IPS DF 6.9 (cell line): Measurements from ENCODE around the gene EPHB4.

Experiments used
- DNase-seq: peaks from one replicate; pipeline ENCODE4 v3.0.0-alpha.2; 2013; ENCODE audit warnings: low read depth, low spot score
- H3K27ac ChIP-seq: one replicate; pipeline ENCODE4 v1.5.1; 2013; ENCODE audit warnings: low read length, control low read depth
- H3K27me3 ChIP-seq: 2 replicates; pipeline ENCODE4 v1.6.1; 2013; ENCODE audit warnings: mild to moderate bottlenecking, low read length; ENCODE audit not compliant: control insufficient read depth, insufficient read depth
- H3K36me3 ChIP-seq: 2 replicates; pipeline ENCODE4 v1.6.1; 2013; ENCODE audit warnings: low read length; ENCODE audit not compliant: control insufficient read depth, insufficient read depth
- H3K4me1 ChIP-seq: 2 replicates; pipeline ENCODE4 v1.6.1; 2013; ENCODE audit warnings: low read length; ENCODE audit not compliant: control insufficient read depth, insufficient read depth
- H3K4me3 ChIP-seq: 2 replicates; pipeline ENCODE4 v1.5.1; 2013; ENCODE audit warnings: mild to moderate bottlenecking, low read length
- H3K9me3 ChIP-seq: 2 replicates; pipeline ENCODE4 v1.6.1; 2013; ENCODE audit warnings: low read length, inconsistent platforms; ENCODE audit not compliant: control insufficient read depth, insufficient read depth
- WGBS: extraction: QIAGEN DNeasy Blood & Tissue Kit; methylation state at CpG from one replicate; pipeline ENCODE4 v1.1.7; 2013; ENCODE audit warnings: mixed read lengths, missing lambda C conversion rate; ENCODE audit not compliant: insufficient read length, insufficient coverage; 5-methylcytosine and 5-hydroxymethylcytosine counted together

The EPHB4 gene

DNA sequence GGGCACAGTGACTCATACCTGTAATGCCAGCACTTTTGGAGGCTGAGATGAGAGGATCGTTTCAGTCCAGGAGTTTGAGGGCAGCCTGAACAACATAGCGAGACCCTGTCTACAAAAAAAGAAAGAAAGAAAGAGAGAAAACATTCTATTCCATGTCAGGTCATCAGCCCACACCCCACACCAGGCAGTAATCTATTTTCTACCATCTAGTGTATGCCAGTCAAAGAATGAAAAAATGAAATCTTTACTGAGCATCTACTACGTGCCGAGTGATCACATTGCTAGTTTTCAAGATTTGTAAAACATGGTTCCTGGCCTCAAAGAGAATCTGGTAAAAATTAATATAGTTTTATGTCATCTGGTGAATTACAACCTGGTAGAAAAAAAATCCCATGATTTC is 3.1 kb upstream of the EPHB4 start:
- Histone ChIP-seq H3K27ac (no peak overlapping the region), H3K4me1 (no peaks in the 10 kb centered on the region), H3K27me3 (no peaks in the 10 kb centered on the region), H3K9me3 (no peaks in the 10 kb centered on the region), H3K4me3 (no peak overlapping the region), H3K36me3 (no peaks in the 10 kb centered on the region)
- no peak for DNase-seq
- no CpG with 5 or more reads among the region's 4 CpGs for WGBS

DNA sequence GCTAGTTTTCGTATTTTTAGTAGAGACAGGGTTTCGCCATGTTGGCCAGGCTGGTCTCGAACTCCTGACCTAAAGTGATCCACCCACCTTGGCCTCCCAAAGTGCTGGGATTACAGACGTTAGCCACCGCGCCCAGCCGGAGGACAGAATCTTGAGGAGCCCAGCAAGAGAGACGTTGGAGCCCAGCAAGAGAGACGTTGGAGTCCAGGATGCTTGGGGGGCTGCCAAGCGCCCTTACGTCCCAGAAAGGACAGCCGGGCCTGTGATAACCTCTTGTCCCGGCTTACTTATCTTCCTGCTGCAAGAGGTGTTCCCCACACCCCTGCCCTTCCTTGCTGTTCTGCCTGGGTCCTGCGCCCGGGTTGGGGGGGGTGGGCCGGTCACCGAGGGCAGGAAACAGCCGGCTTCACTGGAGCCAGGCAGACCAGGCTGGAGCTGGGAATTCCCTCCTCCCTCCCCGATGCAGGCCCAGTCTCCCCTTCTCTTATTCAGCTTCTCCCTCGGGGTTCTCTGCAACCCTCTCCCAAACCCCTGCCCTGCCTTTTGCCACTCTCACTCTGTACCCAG is 1.9 kb upstream of the EPHB4 start:
- no peak overlapping the region for H3K27ac ChIP-seq

DNA sequence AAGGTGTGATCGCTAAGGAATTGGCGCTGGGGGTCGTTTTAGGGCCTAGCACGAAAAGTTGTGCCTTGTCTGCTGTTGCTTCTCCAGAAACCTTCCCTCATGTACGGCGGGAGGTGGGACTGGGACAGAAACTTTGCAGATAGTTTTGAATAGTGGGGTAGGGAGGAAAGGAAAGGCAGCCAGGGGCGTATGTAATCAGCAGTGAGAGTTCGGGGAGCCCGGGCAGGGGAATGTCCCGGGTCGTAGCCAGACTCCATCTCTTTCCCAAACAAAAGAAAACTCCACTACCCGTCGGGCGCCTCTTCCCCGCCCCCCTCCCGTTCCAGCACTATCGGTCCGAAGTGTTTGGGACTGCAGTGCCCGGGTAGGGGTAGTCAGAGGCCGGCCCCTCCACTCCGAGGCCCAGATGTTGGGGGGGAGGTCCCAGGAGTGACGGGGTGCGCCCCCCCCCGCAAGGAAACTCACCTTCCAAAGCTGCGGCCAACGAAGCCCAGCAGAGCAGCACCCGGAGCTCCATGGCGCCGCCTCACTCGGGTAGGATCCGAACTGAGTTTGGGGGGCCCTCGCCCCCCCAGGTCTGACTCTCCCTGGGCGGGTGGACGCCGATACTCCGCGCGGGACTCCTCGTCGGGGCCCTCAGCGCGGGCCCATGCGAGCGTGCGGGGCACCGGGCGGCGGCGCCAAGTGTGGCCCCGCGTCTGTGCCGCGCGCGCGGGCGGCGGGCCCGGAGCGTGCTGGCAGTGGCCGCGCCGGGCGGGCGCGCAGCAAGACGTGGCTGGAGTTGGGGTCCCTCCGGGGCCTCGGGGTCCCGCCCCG is 601 bp downstream of the EPHB4 start:
- Histone ChIP-seq H3K4me3 (peak overlapping the region; percentile 91), H3K36me3 (peaks cover 23% of the 10 kb centered on the region), H3K9me3 (no peaks in the 10 kb centered on the region), H3K27ac (no peak overlapping the region), H3K4me1 (0 out of 2 replicates have a peak, but pooled peaks cover 2% of the 10 kb centered on the region), H3K27me3 (no peaks in the 10 kb centered on the region)
- WGBS: no CpG with 5 or more reads among the region's 71 CpGs
- no peak for DNase-seq

More for the DNA sequence above, 1.9 kb upstream of the EPHB4 start:
- no peak for DNase-seq
- Histone ChIP-seq H3K4me1 (0 out of 2 replicates have a peak, but pooled peaks cover 2% of the 10 kb centered on the region), H3K4me3 (no peak overlapping the region), H3K27me3 (no peaks in the 10 kb centered on the region), H3K36me3 (no peaks in the 10 kb centered on the region), H3K9me3 (no peaks in the 10 kb centered on the region)
- WGBS: no CpG with 5 or more reads among the region's 20 CpGs

DNA sequence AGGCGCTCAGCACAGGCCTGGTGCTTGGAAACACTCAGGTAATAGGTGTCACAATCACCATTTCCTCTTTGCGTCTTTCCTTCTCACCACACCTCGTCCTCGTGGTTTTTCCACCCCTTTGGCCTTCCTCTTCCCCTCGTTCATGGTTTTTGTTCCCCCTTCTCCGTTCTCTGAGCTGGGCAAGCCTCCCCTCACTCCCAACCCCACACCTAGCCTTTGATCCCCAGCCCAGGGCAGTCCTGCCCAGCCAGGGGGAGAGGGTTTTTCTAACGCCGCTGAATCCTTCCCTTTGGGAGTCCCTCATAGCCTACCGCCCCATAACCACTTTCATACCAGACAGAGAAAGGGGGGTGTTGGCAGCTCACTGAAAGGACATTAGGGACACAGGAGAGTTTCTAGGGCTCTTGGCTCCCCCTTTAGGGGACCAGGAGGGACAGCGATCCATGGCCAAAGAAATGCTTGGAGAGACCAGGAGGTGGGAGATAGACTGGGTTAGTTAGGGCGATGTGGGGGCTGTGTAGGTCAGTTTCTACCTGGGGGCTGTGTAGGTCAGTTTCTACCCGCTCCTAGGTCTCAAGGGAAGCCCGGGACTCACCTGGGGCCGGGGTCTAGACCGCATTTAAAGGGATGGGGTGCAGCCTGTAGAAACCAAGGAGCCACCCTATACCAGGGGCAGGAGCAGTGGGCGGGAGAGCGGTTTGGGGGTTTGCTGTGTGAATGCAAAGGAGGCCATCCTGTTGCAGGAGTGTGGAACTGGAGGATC is 1.4 kb downstream of the EPHB4 start:
- peaks cover 24% of the 10 kb centered on the region for H3K36me3 ChIP-seq
- H3K9me3 ChIP-seq: no peaks in the 10 kb centered on the region
- no peak overlapping the region for H3K27ac ChIP-seq
- no peak for DNase-seq
- WGBS: no CpG with 5 or more reads among the region's 17 CpGs
- no peaks in the 10 kb centered on the region for H3K27me3 ChIP-seq
- H3K4me1 ChIP-seq: 0 out of 2 replicates have a peak, but pooled peaks cover 2% of the 10 kb centered on the region
- peak overlapping the region; percentile 91 for H3K4me3 ChIP-seq

DNA sequence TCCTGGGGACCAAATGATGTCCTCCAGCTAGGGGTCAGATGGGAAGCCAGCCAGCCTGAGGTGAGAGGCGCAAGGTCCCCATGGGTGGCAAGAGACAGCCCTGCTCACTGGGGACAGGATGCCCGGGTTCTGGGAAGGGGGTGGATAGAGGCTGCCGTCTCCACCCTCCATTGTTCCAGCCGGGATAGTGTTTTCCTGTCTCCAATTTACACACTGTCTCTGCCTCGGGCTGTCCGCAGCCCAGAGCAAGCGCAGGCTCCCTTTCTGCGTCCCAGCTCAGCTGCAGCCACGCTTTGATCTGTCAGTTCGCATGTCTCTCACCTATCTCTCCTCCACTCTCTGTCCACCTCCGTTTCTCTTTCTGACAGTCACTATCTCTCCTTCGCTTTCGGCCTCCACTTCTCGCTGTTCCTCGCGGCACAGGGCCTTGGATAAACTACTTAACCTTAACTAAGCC is 2.1 kb downstream of the EPHB4 start:
- H3K27ac ChIP-seq: no peak overlapping the region
- DNase-seq: no peak
- H3K4me1 ChIP-seq: 0 out of 2 replicates have a peak, but pooled peaks cover 2% of the 10 kb centered on the region
- no peaks in the 10 kb centered on the region for H3K9me3 ChIP-seq
- WGBS: no CpG with 5 or more reads among the region's 16 CpGs
- H3K4me3 ChIP-seq: peak overlapping the region; percentile 1; the same call in 1 of the 2 replicates
- peaks cover 29% of the 10 kb centered on the region for H3K36me3 ChIP-seq
- H3K27me3 ChIP-seq: no peaks in the 10 kb centered on the region

DNA sequence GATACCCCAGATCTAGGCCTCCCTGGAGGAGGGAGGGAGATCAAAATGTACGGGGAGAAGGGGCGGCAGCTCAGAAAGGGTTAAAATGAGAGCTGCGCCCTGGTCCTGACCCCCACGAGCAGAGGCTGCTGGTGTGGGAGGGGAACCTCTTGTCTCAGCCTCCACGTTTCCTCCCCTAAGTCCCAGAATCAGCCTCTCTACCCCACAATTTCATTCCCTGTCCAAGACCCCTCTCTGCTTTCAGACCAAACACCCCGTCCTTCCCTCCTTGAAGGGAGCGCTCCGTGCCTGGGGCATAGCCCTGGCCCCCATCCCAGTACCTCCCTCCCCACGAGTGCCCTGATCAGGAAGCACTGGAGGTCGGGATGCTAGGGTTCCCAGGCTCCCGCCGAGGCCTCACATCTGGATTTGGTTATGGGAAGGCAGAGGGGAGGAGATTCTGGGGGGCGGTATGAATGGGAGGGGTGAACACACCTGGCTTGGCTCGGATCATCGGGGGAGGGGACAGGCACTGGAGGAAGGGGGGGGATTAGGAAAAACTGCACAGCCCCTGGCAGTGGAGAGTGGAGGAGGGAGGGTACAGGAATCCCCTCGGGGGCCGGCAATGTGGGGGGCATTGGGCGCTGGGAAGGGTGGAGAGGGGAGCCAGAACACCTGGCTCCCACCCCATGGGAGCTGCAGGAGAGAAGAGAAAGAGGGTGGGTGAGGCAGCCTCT is 2.7 kb downstream of the EPHB4 start:
- no peaks in the 10 kb centered on the region for H3K9me3 ChIP-seq
- H3K27me3 ChIP-seq: no peaks in the 10 kb centered on the region
- no peak overlapping the region for H3K27ac ChIP-seq
- no peak for DNase-seq
- 0 out of 2 replicates have a peak, but pooled peaks cover 2% of the 10 kb centered on the region for H3K4me1 ChIP-seq
- WGBS: no CpG with 5 or more reads among the region's 18 CpGs
- peaks cover 35% of the 10 kb centered on the region for H3K36me3 ChIP-seq
- no peak overlapping the region for H3K4me3 ChIP-seq

DNA sequence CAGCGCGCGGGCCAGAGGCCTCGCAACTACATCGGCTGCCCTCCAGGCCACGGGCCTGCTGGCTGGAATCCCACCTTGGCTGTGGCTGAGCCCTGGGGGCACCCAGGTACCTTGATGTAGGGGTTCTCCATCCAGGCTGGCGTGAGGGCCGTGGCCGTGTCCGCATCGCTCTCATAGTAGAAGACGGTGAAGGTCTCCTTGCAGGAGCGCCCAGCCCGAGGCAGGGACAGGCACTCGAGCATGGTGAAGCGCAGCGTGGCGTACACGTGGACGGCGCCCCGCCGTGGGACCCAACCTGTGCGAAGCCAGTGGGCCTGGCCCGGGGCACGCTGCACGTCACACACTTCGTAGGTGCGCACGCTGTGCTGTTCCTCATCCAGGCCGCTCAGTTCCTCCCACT is 3.8 kb downstream of the EPHB4 start:
- Histone ChIP-seq H3K4me1 (0 out of 2 replicates have a peak, but pooled peaks cover 2% of the 10 kb centered on the region), H3K9me3 (no peaks in the 10 kb centered on the region), H3K36me3 (peaks cover 40% of the 10 kb centered on the region), H3K27ac (no peak overlapping the region), H3K27me3 (no peaks in the 10 kb centered on the region), H3K4me3 (no peak overlapping the region)
- no peak for DNase-seq
- WGBS: no CpG with 5 or more reads among the region's 31 CpGs

DNA sequence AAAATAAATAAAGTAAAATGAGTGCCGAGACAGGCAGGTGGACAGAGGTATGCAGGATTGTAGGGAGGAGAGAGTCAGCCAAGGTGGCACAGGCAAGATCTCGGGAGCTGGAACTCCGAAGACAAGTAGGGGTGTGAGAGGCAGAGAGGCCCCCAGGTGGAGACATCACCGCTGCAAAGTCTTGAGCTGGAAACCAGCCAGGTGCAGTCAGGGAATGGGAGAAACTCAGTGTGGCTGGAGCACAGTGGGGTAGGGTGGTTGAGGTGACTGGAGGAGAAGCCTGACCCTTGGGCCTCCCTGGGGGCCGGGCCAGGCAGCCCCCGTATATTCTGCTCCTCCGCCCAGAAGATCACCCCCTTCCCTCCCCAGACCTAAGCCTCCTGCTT is 4.2 kb downstream of the EPHB4 start:
- Histone ChIP-seq H3K27me3 (no peaks in the 10 kb centered on the region), H3K9me3 (no peaks in the 10 kb centered on the region), H3K36me3 (peaks cover 43% of the 10 kb centered on the region), H3K4me3 (no peak overlapping the region), H3K4me1 (0 out of 2 replicates have a peak, but pooled peaks cover 2% of the 10 kb centered on the region), H3K27ac (no peak overlapping the region)
- WGBS: 100% methylated on average over 1 of the region's 7 CpGs
- DNase-seq: no peak

DNA sequence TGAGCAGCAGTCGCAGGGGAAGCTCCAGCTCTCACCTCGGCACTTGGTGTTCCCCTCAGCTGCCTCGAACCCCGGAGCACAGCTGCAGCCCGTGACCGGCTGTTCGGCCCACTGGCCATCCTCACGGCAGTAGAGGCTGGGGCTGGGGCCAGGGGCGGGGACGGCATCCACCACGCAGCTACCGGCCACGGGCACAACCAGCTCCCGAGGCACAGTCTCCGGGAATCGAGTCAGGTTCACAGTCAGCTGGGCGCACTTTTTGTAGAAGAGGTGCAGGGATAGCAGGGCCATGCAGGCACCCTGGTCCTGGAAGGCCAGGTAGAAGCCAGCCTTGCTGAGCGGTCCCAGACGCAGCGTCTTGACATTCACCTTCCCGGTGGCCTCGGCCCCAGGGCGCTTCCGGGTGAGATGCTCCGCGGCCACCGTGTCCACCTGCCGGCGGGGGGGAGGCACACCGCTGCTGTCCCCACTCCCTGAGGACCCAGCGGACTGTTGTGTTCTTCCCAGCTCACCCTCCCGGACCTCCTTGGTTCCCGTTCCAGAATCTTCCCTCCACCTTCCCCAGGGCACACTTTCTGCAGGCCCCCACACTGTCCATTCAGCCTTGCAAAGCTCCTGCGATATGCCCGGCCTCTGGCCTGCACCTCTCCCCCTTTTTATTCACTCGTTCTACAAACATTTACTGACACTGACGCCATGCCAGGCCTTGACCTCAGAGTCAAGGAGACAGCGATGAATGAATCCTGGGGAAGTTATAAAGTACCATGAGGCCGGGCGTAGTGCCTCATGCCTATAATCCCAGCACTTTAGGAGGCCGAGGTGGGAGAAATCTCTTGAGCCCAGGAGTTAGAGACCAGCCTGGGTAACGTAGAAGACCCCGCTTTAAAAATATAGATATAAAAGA is 4.8 kb downstream of the EPHB4 start:
- H3K27ac ChIP-seq: no peak overlapping the region
- H3K27me3 ChIP-seq: no peaks in the 10 kb centered on the region
- DNase-seq: no peak
- H3K9me3 ChIP-seq: no peaks in the 10 kb centered on the region
- H3K4me3 ChIP-seq: no peak overlapping the region
- H3K36me3 ChIP-seq: peaks cover 44% of the 10 kb centered on the region
- no CpG with 5 or more reads among the region's 43 CpGs for WGBS
- 0 out of 2 replicates have a peak, but pooled peaks cover 2% of the 10 kb centered on the region for H3K4me1 ChIP-seq
